Endothelial cell (in vitro differentiated cells): ENCODE measurements around the gene LRRC14B. TPM values are rescaled to one million over a fixed set of nuclear protein-coding genes. Genes with fewer than 3 reads are reported as not detected.

Experiments
- DNase-seq: peaks from one replicate; pipeline ENCODE4 v3.0.0; 2021; ENCODE audit warnings: low spot score
- H3K27ac Mint-ChIP-seq: one replicate; pipeline ENCODE4 v1.8.0; 2021; ENCODE audit warnings: mixed read lengths, inconsistent platforms; ENCODE audit not compliant: unreplicated experiment
- H3K27me3 Mint-ChIP-seq: one replicate; pipeline ENCODE4 v1.8.0; 2021; ENCODE audit warnings: mild to moderate bottlenecking, moderate library complexity, mixed read lengths, inconsistent platforms; ENCODE audit not compliant: unreplicated experiment
- H3K36me3 Mint-ChIP-seq: one replicate; pipeline ENCODE4 v1.8.0; 2021; ENCODE audit warnings: mild to moderate bottlenecking, low read depth, mixed read lengths, inconsistent platforms; ENCODE audit not compliant: unreplicated experiment
- H3K4me1 Mint-ChIP-seq: one replicate; pipeline ENCODE4 v1.8.0; 2021; ENCODE audit warnings: mild to moderate bottlenecking, mixed read lengths, inconsistent platforms; ENCODE audit not compliant: unreplicated experiment
- H3K4me3 Mint-ChIP-seq: one replicate; pipeline ENCODE4 v1.8.0; 2021; ENCODE audit warnings: mild to moderate bottlenecking, mixed read lengths, inconsistent platforms; ENCODE audit not compliant: unreplicated experiment
- H3K9me3 Mint-ChIP-seq: one replicate; pipeline ENCODE4 v1.8.0; 2021; ENCODE audit warnings: mixed read lengths, inconsistent platforms; ENCODE audit not compliant: unreplicated experiment
- CTCF ChIP-seq: fragments of 200-600 bp; sonication (generic); IDR thresholded peaks from one replicate; pipeline ENCODE4 v1.5.0; 2021; ENCODE audit warnings: antibody characterized with exemption; ENCODE audit not compliant: unreplicated experiment
- total RNA-seq: library from RNA; stranded (reverse); fragmentation: NEBNext Ultra II Directional; extraction: Animal tissue kit (Norgen Biotek cat#: 25700); gene quantifications from one replicate; pipeline ENCODE4 v1.2.1, GENCODE V29; 2021; ENCODE audit not compliant: unreplicated experiment

The LRRC14B gene
- total RNA-seq, 1 donor from 2014 or later: not detected

GRCh38 chr5:181160-181559 lies 10.1 kb upstream of the LRRC14B start:
- Mint-ChIP-seq H3K36me3 (peaks cover 4% of the 10 kb centered on the region), H3K27ac (no peak overlapping the region), H3K4me1 (peaks cover 21% of the 10 kb centered on the region), H3K9me3 (no peaks in the 10 kb centered on the region), H3K4me3 (peak overlapping the region; percentile 65), H3K27me3 (peaks cover 6% of the 10 kb centered on the region)
- TF ChIP-seq CTCF: no peak
- no peak for DNase-seq

GRCh38 chr5:181566-181965 lies 9.7 kb upstream of the LRRC14B start:
- H3K4me3 Mint-ChIP-seq: no peak overlapping the region
- no peaks in the 10 kb centered on the region for H3K9me3 Mint-ChIP-seq
- H3K27ac Mint-ChIP-seq: no peak overlapping the region
- peaks cover 19% of the 10 kb centered on the region for H3K4me1 Mint-ChIP-seq
- H3K36me3 Mint-ChIP-seq: peaks cover 4% of the 10 kb centered on the region
- H3K27me3 Mint-ChIP-seq: peaks cover 6% of the 10 kb centered on the region
- TF ChIP-seq CTCF: no peak
- no peak for DNase-seq

GRCh38 chr5:182126-182525 lies 9.2 kb upstream of the LRRC14B start:
- peaks cover 6% of the 10 kb centered on the region for H3K27me3 Mint-ChIP-seq
- H3K4me3 Mint-ChIP-seq: peak overlapping the region; percentile 12
- H3K36me3 Mint-ChIP-seq: peaks cover 4% of the 10 kb centered on the region
- no peaks in the 10 kb centered on the region for H3K9me3 Mint-ChIP-seq
- TF ChIP-seq CTCF: no peak
- peaks cover 15% of the 10 kb centered on the region for H3K4me1 Mint-ChIP-seq
- no peak for DNase-seq
- no peak overlapping the region for H3K27ac Mint-ChIP-seq

GRCh38 chr5:184471-184870 lies 6.8 kb upstream of the LRRC14B start:
- Mint-ChIP-seq H3K27ac (no peak overlapping the region), H3K27me3 (peaks cover 8% of the 10 kb centered on the region), H3K4me3 (no peak overlapping the region), H3K36me3 (peaks cover 4% of the 10 kb centered on the region), H3K4me1 (peaks cover 15% of the 10 kb centered on the region), H3K9me3 (no peaks in the 10 kb centered on the region)
- DNase-seq: no peak
- TF ChIP-seq CTCF: no peak

- peaks cover 5% of the 10 kb centered on the region for H3K27me3 Mint-ChIP-seq
- H3K9me3 Mint-ChIP-seq: no peaks in the 10 kb centered on the region
- no peak overlapping the region for H3K4me3 Mint-ChIP-seq
- TF ChIP-seq CTCF: no peak
- H3K4me1 Mint-ChIP-seq: peaks cover 6% of the 10 kb centered on the region
- peaks cover 4% of the 10 kb centered on the region for H3K36me3 Mint-ChIP-seq
- no peak for DNase-seq
- no peak overlapping the region for H3K27ac Mint-ChIP-seq
These were observed 5.9 kb upstream of the LRRC14B start for GRCh38 chr5:185095-186070.
